MCF 10A (cell line): ENCODE results near the gene PPP1R37. TPM values are rescaled to one million over a fixed set of nuclear protein-coding genes. Genes with fewer than 3 reads are reported as not detected.
"Not testable (repeated sequence)": the region's sequence is repeated elsewhere in the genome, so short reads cannot be mapped to it uniquely, and the experiment has no call there.

Experiments
- BruUV-seq: library from RNA; stranded (reverse); fragments of 400-500 nt; replicated peaks from 2 replicates; lab custom pipeline; 2021; lab: Mats Ljungman, UMichigan
- CTCF ChIA-PET: fragments of 300-600 bp; sonication (Branson Sonifier 250); formaldehyde crosslinking; extraction: SDS; loops from one replicate; lab custom pipeline; 2021; ENCODE audit warnings: antibody characterized with exemption, inconsistent platforms; lab: Yijun Ruan, JAX
- POLR2A ChIA-PET: fragments of 300-600, 350-650 bp; sonication (Branson Sonifier 250); formaldehyde crosslinking; extraction: SDS; loops from one replicate; lab custom pipeline; 2020; ENCODE audit warnings: antibody characterized with exemption, inconsistent platforms; lab: Yijun Ruan, JAX
- DNase-seq: peaks from one replicate; pipeline ENCODE4 v3.0.0-alpha.2; 2018; ENCODE audit not compliant: unreplicated experiment
- H3K27ac Mint-ChIP-seq: one replicate; pipeline ENCODE4 v1.8.0; 2022; ENCODE audit warnings: mild to moderate bottlenecking, low read depth, mixed read lengths; ENCODE audit not compliant: unreplicated experiment
- H3K27me3 Mint-ChIP-seq: one replicate; pipeline ENCODE4 v1.8.0; 2022; ENCODE audit warnings: mixed read lengths; ENCODE audit not compliant: insufficient read depth, unreplicated experiment
- H3K36me3 Mint-ChIP-seq: one replicate; pipeline ENCODE4 v1.8.0; 2022; ENCODE audit warnings: mild to moderate bottlenecking, moderate library complexity, mixed read lengths; ENCODE audit not compliant: insufficient read depth, unreplicated experiment
- H3K4me1 Mint-ChIP-seq: one replicate; pipeline ENCODE4 v1.8.0; 2022; ENCODE audit warnings: mixed read lengths; ENCODE audit not compliant: insufficient read depth, unreplicated experiment
- H3K4me3 Mint-ChIP-seq: one replicate; pipeline ENCODE4 v1.8.0; 2022; ENCODE audit warnings: mild to moderate bottlenecking, moderate library complexity, mixed read lengths; ENCODE audit not compliant: unreplicated experiment
- H3K9me3 Mint-ChIP-seq: one replicate; pipeline ENCODE4 v1.8.0; 2022; ENCODE audit warnings: mixed read lengths; ENCODE audit not compliant: unreplicated experiment
- intact Hi-C: fragments of 100-400 bp; cut with micrococcal nuclease; formaldehyde crosslinking; loops from 2 replicates; pipeline ENCODE4 v1.14.1; 2022
- total RNA-seq: library from RNA; stranded (reverse); gene quantifications from 2 replicates; pipeline ENCODE4 v1.2.3, GENCODE V29; 2022
- TF ChIP-seq, protein P1 (sequence below): fragments of 200-600 bp; IDR thresholded peaks from one replicate; pipeline ENCODE4 v1.8.0; 2022; ENCODE audit warnings: antibody characterized with exemption, mild to moderate bottlenecking; ENCODE audit not compliant: unreplicated experiment

PPP1R37 gene
- total RNA-seq, 1 experiment from 2014 or later = 22.0 TPM

DNA sequence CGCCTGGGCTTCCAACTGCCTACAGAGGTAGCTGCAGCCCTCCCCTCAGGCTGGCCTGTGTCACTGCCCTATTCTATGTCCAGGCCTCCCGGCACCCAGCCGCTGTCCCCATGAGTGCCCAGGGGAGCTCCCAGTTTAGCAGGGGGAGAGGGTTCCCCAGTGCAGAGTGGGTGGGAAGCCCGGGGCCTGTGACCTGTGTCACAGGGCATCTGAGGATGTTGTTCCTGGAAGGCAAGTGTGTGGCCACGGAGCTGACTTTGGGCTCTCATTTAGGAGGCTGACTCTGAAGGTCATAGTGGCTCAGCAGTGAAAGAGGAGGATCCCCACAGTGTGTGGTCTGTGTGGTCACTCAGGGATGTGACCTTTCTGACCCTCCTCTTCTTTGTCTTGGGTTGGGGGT lies 25.1 kb downstream of the PPP1R37 start:
- Mint-ChIP-seq H3K36me3 (no peaks in the 10 kb centered on the region), H3K27me3 (no peaks in the 10 kb centered on the region), H3K9me3 (no peaks in the 10 kb centered on the region), H3K4me1 (no peaks in the 10 kb centered on the region), H3K27ac (no peak overlapping the region), H3K4me3 (no peak overlapping the region)
- ChIA-PET POLR2A (interaction anchor here (0.6 kb wide), 1 partner anchor 20 kb away, joined by 3 read pairs; no protein-coding TSS in a partner anchor), CTCF (no interaction called here)
- TF ChIP-seq, protein P1, sequence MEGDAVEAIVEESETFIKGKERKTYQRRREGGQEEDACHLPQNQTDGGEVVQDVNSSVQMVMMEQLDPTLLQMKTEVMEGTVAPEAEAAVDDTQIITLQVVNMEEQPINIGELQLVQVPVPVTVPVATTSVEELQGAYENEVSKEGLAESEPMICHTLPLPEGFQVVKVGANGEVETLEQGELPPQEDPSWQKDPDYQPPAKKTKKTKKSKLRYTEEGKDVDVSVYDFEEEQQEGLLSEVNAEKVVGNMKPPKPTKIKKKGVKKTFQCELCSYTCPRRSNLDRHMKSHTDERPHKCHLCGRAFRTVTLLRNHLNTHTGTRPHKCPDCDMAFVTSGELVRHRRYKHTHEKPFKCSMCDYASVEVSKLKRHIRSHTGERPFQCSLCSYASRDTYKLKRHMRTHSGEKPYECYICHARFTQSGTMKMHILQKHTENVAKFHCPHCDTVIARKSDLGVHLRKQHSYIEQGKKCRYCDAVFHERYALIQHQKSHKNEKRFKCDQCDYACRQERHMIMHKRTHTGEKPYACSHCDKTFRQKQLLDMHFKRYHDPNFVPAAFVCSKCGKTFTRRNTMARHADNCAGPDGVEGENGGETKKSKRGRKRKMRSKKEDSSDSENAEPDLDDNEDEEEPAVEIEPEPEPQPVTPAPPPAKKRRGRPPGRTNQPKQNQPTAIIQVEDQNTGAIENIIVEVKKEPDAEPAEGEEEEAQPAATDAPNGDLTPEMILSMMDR = no peak
- DNase-seq = no peak
- intact Hi-C loops = no loop called here
- no TSS peak for BruUV-seq

DNA sequence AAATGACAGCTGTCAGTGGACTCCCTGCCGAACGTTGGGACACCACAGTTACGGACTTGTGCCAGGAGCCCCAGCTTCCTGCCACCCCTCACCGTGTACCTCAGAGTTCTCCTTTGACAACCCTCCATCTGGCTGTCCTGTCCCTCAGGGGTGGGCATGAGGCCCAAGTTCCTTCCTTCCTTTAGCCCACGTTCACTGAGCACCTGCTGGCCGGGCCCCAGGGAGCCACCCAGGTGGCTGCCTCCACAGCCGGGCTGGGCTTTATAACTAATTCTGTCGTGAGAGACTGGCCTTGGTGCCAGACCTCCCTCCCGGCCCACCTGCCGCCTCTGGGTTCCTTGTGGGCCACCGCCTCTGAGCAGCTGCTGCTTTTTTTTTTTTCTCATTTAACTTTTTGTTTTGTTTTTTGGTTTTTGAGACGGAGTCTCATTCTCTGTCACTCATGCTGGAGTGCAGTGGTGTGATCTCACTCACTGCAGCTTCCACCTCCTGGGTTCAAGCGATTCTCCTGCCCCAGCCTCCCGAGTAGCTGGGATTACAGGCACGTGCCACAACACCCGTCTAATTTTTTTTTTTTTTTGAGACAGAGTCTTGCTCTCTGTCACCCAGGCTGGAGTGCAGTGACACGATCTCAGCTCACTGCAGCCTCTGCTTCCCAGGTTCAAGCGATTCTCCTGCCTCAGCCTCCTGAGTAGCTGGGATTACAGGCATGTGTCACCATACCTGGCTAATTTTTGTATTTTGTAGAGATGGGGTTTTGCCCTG lies 25.8 kb downstream of the PPP1R37 start:
- H3K9me3 Mint-ChIP-seq, POLR2A ChIA-PET, intact Hi-C loops, H3K4me1 Mint-ChIP-seq, H3K4me3 Mint-ChIP-seq, DNase-seq, H3K36me3 Mint-ChIP-seq, H3K27ac Mint-ChIP-seq, BruUV-seq, H3K27me3 Mint-ChIP-seq: not testable (repeated sequence)
- CTCF ChIA-PET = interaction anchor here (0.6 kb wide), 1 partner anchor 83 kb away, joined by 3 read pairs; no protein-coding TSS in a partner anchor

DNA sequence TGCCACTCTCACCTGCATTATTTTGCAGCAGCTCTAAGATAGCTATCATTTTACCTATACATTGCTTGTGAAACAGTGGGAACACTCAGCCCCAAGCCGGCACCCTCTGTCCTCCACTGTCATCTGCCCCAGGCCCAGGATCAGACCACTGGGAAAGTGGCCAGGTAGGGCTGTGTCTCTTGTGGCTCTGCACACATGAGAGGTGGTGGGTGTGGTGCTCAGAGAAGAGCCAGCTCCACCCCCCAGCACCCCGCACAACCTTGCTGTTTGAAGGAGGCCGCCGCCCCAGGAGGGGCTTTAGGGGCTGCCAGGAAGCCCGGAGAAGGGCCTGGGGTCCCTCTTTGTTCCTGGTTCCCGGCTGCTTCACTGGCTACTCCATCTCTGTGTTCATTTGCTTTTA lies 26.6 kb downstream of the PPP1R37 start:
- TF ChIP-seq, protein P1 = no peak
- no TSS peak for BruUV-seq
- H3K4me3 Mint-ChIP-seq = no peak overlapping the region
- ChIA-PET POLR2A (no interaction called here), CTCF (no interaction called here)
- H3K27ac Mint-ChIP-seq = no peak overlapping the region
- peaks cover 6% of the 10 kb centered on the region for H3K4me1 Mint-ChIP-seq
- DNase-seq = no peak
- H3K27me3 Mint-ChIP-seq = no peaks in the 10 kb centered on the region
- no peaks in the 10 kb centered on the region for H3K36me3 Mint-ChIP-seq
- no peaks in the 10 kb centered on the region for H3K9me3 Mint-ChIP-seq
- intact Hi-C loops = no loop called here

DNA sequence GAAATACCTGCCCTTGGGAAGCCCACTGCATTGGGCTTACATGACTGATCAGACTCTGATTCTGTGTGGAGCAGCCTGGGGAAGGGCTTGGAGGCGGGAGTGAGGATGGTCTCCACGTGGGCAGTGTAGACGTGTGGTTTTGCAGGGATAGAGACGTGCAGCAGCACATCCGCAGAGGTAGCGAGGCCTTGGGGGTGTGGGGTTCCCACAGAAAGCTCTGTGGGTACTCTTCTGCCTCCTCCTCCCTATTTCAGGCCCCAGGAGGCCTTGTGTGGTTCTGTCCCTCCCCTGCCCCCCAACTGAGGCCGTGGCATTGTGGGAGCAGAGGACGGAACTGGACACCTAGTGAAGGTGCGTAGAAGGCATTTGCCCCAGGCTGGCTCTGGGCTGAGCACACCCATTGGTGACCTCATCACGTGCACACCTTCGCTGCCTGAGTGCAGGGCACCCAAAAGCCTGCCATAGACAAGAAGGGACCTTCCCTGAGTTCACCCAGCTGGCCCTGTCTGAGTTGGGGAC lies 28.9 kb downstream of the PPP1R37 start:
- CTCF ChIA-PET = no interaction called here
- POLR2A ChIA-PET = no interaction called here
- Mint-ChIP-seq H3K4me1 (peaks cover 6% of the 10 kb centered on the region), H3K36me3 (no peaks in the 10 kb centered on the region), H3K27ac (no peak overlapping the region), H3K27me3 (no peaks in the 10 kb centered on the region), H3K9me3 (no peaks in the 10 kb centered on the region), H3K4me3 (no peak overlapping the region)
- TF ChIP-seq, protein P1 = no peak
- BruUV-seq = no TSS peak
- intact Hi-C loops = no loop called here
- DNase-seq = no peak
